Measurements from ENCODE around the gene SF3A1.
A peak's percentile ranks its signal among the peaks of the same experiment; 100 is the strongest.

The SF3A1 gene

DNA sequence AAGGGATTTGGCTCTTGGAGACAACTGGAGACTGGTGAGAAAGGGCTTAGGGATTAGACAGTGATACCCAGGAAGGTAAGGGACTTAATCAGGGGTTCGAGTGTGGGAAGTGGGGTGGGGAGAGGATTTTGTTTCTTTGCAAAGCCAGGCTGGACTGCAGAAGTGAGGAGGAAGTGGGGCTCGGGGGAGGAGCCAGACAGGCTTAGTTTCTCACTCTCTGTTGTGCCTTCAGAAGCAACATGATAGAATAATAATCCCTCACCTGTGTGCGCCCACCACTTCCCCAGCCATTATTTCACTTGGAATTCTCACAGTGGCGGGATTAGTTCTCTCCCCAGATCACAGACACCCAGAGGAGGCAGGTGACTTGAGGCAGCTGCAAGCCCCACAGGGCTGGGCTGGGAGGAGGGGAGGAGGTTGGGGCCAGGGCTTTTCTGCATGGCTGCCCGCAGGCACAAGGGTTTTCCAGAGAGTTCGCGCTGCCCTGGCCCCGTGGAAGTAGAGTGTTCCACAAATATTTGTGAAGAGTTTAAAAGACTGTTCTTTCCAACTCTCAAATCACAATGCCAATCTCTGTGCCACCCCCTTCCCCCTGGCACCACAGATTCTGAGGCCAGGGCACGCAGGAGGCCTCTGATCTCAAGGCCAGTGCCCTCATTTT, 36.1 kb upstream of the SF3A1 start:
- FAIRE-seq (no peak), DNase-seq (ENCODE audit: insufficient read length, low spot score) (peak; percentile 51)
- TF ChIP-seq, protein P1, sequence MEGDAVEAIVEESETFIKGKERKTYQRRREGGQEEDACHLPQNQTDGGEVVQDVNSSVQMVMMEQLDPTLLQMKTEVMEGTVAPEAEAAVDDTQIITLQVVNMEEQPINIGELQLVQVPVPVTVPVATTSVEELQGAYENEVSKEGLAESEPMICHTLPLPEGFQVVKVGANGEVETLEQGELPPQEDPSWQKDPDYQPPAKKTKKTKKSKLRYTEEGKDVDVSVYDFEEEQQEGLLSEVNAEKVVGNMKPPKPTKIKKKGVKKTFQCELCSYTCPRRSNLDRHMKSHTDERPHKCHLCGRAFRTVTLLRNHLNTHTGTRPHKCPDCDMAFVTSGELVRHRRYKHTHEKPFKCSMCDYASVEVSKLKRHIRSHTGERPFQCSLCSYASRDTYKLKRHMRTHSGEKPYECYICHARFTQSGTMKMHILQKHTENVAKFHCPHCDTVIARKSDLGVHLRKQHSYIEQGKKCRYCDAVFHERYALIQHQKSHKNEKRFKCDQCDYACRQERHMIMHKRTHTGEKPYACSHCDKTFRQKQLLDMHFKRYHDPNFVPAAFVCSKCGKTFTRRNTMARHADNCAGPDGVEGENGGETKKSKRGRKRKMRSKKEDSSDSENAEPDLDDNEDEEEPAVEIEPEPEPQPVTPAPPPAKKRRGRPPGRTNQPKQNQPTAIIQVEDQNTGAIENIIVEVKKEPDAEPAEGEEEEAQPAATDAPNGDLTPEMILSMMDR (IDR thresholded peaks at IDR 0.05; ENCODE audit: insufficient read depth, missing control alignments) = no peak

DNA sequence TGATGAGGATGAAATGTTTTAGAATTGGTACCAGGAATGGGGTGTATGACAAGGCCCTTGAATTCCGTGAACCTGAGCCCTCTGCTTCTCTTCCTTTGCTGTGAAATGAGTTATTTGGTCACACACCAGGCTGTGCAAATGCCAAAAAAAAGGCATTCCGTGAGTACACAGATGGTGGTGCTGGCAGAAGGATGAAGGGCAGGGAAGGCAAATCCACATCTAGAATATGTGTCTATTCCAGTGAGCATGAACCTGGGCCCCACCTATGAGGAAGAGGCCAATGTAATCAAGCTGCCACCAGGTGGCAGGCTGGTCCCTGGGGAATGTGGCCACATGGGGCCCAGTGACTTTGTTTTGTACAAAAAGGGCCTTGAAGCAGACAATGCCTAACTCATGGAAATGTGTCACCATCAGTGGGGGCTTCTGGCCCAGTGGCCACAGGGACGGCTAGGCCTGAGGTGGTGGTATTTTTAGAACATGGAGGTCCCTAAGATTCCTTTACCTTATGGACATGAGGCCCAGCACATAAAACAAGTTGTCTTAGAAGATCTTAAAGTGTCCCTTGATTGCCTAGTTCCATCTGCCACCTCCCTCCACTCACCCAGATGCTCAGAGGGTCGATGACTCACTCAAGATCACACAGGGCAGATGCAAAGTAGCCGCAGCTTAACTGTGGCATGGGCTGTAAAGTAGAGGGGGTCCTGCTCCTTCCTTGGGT, 34.4 kb upstream of the SF3A1 start:
- TF ChIP-seq, protein P1 (IDR thresholded peaks at IDR 0.05; ENCODE audit: insufficient read depth, missing control alignments) = peak; percentile 63
- no peak for FAIRE-seq
- no peak for DNase-seq (ENCODE audit: insufficient read length, low spot score)

DNA sequence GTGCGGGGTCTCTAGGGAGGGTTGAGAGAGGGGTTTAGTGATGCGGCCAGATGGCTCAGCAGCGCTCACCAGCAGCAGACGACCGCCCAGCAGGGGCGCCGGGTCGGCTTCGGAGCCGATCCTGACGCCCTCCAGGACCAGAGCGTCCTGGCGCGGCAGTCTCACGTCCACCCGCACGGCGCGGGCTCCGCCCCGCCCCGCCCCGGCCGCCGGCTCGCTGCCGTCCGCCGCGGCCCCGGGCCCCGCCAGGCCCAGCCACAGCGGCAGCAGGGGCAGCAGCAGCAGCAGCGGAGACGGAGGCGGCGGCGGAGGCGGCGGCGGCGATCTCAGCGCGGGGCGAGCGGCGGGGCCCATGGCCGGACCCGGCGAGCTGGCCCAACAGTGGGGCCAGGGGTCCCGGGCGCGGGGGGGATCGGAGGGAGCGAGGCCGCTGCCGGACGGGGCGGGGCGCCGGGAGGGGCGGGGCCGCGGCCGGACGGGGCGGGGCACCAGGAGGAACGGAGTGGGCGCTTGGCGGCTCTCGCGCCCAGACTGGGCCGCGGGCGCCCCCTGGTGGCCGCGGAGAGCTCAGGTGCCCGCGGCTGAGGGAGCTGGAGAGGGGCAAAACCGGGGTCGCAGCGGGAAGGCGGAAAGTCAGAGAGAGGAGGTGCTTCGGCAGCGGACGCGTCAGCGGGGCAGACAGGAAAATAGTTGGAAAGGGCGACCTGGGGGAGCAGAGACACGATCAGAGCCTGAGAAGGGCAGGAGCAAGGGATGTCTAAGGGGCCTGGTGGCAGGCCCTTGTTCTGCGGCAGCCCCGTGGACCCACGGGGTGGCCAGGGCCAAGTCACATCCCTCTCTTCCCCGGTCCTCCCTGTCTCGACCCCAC, 30.5 kb upstream of the SF3A1 start, which contains the start of gene RNF215:
Gene RNF215, minus strand, starts transcription at position 452 of the 868 bp plus-strand sequence. Its CDS starts 98 bp downstream, at position 354.
- TF ChIP-seq, protein P1 (IDR thresholded peaks at IDR 0.05; ENCODE audit: insufficient read depth, missing control alignments) = peak; percentile 79
- DNase-seq (ENCODE audit: insufficient read length, low spot score) (peak; percentile 66), FAIRE-seq (no peak)

DNA sequence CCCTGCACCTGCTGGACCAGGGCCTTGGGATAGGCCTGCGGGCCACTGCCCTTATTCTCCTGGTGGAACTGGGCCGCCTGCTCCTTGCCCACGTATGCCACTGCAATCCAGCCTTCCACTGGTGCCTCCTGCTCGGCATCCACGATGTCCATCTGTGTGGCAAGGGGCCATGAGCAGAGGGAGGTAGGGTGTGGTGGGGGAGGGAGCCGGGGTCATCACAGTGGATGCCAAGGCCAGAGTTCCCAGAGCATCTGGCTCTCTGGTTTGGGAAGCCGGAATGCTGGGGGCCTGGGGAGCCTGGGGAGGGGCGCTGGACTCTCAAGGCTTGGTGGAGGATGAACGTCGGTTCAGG, 29.9 kb upstream of the SF3A1 start:
- DNase-seq (ENCODE audit: insufficient read length, low spot score) = no peak
- TF ChIP-seq, protein P1 (IDR thresholded peaks at IDR 0.05; ENCODE audit: insufficient read depth, missing control alignments) = no peak
- FAIRE-seq = no peak

DNA sequence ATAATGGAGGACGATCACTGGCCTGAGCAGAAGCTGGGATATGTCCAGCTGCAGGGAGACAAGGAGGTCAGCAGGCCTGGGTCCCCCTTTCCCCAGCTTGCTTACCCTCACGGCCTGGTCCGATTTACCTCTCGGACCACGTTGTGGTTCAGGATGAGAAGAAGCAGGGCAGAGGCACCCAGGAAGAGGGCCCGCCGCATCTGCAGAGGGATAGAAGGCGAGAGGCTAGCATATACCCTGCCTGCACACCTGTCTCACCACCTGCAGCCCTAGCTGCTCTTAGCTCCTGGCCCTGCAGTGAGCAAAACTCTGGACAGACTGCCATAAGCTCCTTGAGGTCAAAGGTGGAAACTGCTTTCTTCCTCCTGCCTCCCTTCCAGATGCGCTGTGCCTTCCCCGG, 29.2 kb upstream of the SF3A1 start:
- FAIRE-seq (no peak), DNase-seq (ENCODE audit: insufficient read length, low spot score) (no peak)
- TF ChIP-seq, protein P1 (IDR thresholded peaks at IDR 0.05; ENCODE audit: insufficient read depth, missing control alignments) = no peak

DNA sequence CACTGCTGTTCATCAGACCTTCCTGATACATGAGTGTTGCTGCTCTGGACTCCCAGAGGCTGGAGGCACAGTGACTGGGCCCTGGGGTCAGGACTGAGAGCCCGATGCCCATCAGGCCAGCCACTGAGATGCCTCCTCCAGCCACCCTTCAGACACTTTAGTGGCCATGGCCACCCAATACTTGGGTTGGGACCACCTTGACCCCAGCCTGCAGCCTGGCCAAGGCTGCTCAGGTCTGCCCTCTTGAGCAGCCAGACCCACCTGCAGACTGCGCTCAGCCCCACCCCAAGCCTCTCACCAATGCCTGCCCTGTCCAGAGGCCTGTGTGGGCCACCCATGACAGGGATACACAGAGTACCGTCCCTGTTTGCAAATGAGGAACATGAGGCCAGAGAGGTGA, 26.4 kb upstream of the SF3A1 start:
- FAIRE-seq = no peak

More for the DNA sequence above, 26.4 kb upstream of the SF3A1 start:
- no peak for DNase-seq (ENCODE audit: insufficient read length, low spot score)
- TF ChIP-seq, protein P1 (IDR thresholded peaks at IDR 0.05; ENCODE audit: insufficient read depth, missing control alignments) = no peak
